HL-60 (cell line): ENCODE data around the gene CRB1.
A peak's percentile ranks its signal among the peaks of the same experiment; 100 is the strongest.

ENCODE experiments used
- DNase-seq, 2 experiments: peaks; one replicate each; pipeline ENCODE4 v3.0.0-alpha.2; 2010 to 2020; ENCODE audit warnings: low read depth in 1 of 2, low spot score in 1 of 2
- H3K27ac ChIP-seq: fragments of 250-450 bp; sonication (Bioruptor Pico); replicated peaks from 2 replicates; pipeline ENCODE4 v1.5.1; 2020; ENCODE audit warnings: mild to moderate bottlenecking, moderate library complexity
- H3K27me3 ChIP-seq: fragments of 250-450 bp; sonication (Bioruptor Pico); 2 replicates; pipeline ENCODE4 v1.5.1; 2021; ENCODE audit warnings: mild to moderate bottlenecking, moderate library complexity; ENCODE audit not compliant: insufficient read depth, poor library complexity, severe bottlenecking
- H3K4me3 ChIP-seq: replicated peaks from 2 replicates; pipeline ENCODE4 v1.5.1; 2011; ENCODE audit warnings: mild to moderate bottlenecking, control low read depth, low read length; ENCODE audit not compliant: insufficient read depth
- GABPA ChIP-seq: IDR thresholded peaks from 2 replicates; pipeline ENCODE4 v1.6.1; 2012; ENCODE audit warnings: low read depth
- POLR2AphosphoS5 ChIP-seq: IDR thresholded peaks from 2 replicates; pipeline ENCODE4 v1.6.1; 2012; ENCODE audit warnings: low read depth
- SPI1 ChIP-seq: IDR thresholded peaks from 2 replicates; pipeline ENCODE4 v1.6.1; 2012; ENCODE audit warnings: low read depth, mild to moderate bottlenecking, borderline replicate concordance
- TF ChIP-seq, protein P1 (sequence below): IDR thresholded peaks from 2 replicates; pipeline ENCODE4 v1.6.1; 2012; ENCODE audit warnings: low read depth; ENCODE audit not compliant: insufficient replicate concordance
- TF ChIP-seq, protein P2 (sequence below): IDR thresholded peaks from one replicate; pipeline ENCODE4 v1.5.1; 2011; ENCODE audit warnings: low read length, control low read depth, inconsistent platforms; ENCODE audit not compliant: insufficient read depth

The CRB1 gene

DNA sequence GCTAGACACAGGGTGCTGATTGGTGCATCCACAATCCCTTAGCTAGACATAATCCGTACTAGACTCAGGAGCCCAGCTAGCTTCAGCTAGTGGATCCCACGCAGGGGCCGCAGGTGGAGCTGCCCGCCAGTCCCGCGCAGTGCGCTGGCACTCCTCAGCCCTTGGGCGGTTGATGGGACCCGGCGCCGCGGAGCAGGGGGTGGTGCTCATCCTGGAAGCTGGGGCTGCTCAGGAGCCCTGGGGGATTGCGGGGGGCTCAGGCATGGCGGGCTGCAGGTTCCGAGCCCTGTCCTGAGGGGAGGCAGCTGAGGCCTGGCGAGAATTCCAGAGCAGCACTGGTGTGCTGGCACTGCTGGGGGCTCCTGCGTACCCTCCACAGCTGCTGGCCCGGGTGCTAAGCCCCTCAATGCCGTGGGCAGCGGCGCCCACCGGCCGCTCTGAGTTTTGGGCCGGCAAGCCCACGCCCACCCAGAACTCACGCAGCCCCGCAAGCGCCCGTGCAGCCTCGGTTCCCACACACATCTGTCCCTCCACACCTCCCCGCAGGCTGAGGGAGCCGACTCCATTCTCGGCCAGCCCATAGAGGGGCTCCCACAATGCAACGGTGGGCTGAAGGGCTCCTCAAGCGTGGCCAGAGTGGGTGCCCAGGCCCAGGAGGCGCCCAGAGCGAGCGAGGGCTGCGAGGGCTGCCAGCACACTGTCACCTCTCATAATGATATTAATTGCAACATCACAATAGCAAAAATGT is 87.4 kb downstream of the CRB1 start:
- Histone ChIP-seq H3K27me3 (no peaks in the 10 kb centered on the region), H3K27ac (no peak overlapping the region), H3K4me3 (no peak overlapping the region)
- TF ChIP-seq, protein P1, sequence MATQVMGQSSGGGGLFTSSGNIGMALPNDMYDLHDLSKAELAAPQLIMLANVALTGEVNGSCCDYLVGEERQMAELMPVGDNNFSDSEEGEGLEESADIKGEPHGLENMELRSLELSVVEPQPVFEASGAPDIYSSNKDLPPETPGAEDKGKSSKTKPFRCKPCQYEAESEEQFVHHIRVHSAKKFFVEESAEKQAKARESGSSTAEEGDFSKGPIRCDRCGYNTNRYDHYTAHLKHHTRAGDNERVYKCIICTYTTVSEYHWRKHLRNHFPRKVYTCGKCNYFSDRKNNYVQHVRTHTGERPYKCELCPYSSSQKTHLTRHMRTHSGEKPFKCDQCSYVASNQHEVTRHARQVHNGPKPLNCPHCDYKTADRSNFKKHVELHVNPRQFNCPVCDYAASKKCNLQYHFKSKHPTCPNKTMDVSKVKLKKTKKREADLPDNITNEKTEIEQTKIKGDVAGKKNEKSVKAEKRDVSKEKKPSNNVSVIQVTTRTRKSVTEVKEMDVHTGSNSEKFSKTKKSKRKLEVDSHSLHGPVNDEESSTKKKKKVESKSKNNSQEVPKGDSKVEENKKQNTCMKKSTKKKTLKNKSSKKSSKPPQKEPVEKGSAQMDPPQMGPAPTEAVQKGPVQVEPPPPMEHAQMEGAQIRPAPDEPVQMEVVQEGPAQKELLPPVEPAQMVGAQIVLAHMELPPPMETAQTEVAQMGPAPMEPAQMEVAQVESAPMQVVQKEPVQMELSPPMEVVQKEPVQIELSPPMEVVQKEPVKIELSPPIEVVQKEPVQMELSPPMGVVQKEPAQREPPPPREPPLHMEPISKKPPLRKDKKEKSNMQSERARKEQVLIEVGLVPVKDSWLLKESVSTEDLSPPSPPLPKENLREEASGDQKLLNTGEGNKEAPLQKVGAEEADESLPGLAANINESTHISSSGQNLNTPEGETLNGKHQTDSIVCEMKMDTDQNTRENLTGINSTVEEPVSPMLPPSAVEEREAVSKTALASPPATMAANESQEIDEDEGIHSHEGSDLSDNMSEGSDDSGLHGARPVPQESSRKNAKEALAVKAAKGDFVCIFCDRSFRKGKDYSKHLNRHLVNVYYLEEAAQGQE, result no peak
- TF ChIP-seq POLR2AphosphoS5 (no peak), SPI1 (no peak), GABPA (no peak)
- TF ChIP-seq, protein P2, sequence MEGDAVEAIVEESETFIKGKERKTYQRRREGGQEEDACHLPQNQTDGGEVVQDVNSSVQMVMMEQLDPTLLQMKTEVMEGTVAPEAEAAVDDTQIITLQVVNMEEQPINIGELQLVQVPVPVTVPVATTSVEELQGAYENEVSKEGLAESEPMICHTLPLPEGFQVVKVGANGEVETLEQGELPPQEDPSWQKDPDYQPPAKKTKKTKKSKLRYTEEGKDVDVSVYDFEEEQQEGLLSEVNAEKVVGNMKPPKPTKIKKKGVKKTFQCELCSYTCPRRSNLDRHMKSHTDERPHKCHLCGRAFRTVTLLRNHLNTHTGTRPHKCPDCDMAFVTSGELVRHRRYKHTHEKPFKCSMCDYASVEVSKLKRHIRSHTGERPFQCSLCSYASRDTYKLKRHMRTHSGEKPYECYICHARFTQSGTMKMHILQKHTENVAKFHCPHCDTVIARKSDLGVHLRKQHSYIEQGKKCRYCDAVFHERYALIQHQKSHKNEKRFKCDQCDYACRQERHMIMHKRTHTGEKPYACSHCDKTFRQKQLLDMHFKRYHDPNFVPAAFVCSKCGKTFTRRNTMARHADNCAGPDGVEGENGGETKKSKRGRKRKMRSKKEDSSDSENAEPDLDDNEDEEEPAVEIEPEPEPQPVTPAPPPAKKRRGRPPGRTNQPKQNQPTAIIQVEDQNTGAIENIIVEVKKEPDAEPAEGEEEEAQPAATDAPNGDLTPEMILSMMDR, result no peak
- no peak for DNase-seq

DNA sequence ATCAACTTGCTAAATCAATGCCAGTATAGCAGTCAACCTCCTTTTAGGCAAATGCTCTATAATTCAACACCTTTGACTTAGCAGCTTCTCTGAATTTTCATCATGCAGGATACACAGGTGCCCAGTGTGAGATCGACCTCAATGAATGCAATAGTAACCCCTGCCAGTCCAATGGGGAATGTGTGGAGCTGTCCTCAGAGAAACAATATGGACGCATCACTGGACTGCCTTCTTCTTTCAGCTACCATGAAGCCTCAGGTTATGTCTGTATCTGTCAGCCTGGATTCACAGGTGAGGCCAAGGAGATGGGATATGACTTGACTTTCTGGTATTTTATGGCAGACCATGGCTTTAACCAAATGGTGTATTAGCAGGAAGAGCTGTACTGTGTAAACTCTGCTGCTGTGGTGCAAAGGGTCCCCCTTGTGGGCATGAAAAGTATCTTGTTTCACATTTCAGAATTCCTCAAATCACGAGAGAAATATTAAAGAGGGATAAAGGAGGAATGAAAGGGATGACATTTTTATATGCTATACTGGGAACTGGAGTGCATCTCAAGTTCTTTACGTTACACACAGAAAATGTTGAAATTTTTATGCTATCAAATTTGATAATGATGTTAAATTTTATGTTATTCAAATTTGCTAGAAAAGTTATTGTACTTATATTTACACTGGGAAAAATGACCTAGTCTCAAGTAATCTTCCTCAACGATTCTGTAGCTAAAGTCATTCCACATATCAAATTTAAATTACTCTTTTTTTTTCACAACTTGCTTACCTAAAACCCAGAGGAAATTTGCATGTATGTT is 88.9 kb downstream of the CRB1 start:
- no peak overlapping the region for H3K27ac ChIP-seq
- TF ChIP-seq, protein P2, result peak; percentile 20
- TF ChIP-seq GABPA, result no peak
- H3K27me3 ChIP-seq, result no peaks in the 10 kb centered on the region
- no peak overlapping the region for H3K4me3 ChIP-seq
- peak in 1 of 2 experiments; percentile 27 for DNase-seq

DNA sequence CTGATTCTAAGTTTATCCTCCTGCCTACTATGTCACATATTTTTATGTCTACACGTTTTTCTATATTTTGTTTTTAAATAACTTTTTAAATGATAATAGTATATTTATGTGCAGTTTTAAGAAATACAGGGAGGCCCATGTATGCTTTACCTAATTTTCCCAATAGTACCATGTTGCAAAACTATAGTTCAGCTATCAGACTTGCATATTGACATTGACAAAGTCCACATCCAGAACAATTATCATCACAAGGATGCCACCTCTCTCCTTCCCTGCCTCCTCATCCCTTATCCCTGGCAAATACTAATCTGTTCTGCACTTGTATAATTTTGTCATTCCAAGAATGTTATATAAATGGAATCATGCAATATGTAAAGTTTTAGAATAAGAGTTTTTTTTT is 90.9 kb downstream of the CRB1 start:
- TF ChIP-seq POLR2AphosphoS5 (no peak), GABPA (no peak), SPI1 (no peak)
- TF ChIP-seq, protein P1, result no peak
- TF ChIP-seq, protein P2, result no peak
- H3K27ac ChIP-seq, result no peak overlapping the region
- no peaks in the 10 kb centered on the region for H3K27me3 ChIP-seq
- DNase-seq, result no peak
- H3K4me3 ChIP-seq, result no peak overlapping the region
